Psoas muscle (tissue), 8 donors: ENCODE measurements around the gene SLC25A41. TPM values are rescaled to one million over a fixed set of nuclear protein-coding genes. Genes with fewer than 3 reads are reported as not detected.

ENCODE experiments used
- ATAC-seq, 4 donors: fragments of 200-7000 bp; cut with Tn5 transposase; one replicate each; pipeline ENCODE4 v1.9.1; 2020; ENCODE audit warnings: moderate library complexity in 3 of 4, mild to moderate bottlenecking in 2 of 4
- DNase-seq, 2 donors: peaks; one replicate each; pipeline ENCODE4 v3.0.0-alpha.2; 2020
- H3K27ac ChIP-seq: fragments of 200-600 bp; one replicate; pipeline ENCODE4 v1.8.0; 2022
- H3K27me3 ChIP-seq, 3 donors: fragments of 200-600 bp in 1 of 3; one replicate each; pipeline versions ENCODE4 v1.6.1 to v1.8.0; 2013 to 2022; ENCODE audit warnings: low read length in 2 of 3, mild to moderate bottlenecking in 2 of 3, moderate library complexity in 1 of 3; ENCODE audit not compliant: insufficient read depth in 3 of 3
- H3K36me3 ChIP-seq, 2 donors: fragments of 200-600 bp in 1 of 2; one replicate each; pipeline versions ENCODE4 v1.6.1 to v1.8.0; 2013 to 2022; ENCODE audit warnings: low read depth in 1 of 2, mild to moderate bottlenecking in 1 of 2, moderate library complexity in 1 of 2; ENCODE audit not compliant: insufficient read depth in 1 of 2
- H3K4me1 ChIP-seq: fragments of 200-600 bp; one replicate; pipeline ENCODE4 v1.8.0; 2022
- H3K4me3 ChIP-seq: fragments of 200-600 bp; one replicate; pipeline ENCODE4 v1.8.0; 2022; ENCODE audit warnings: mild to moderate bottlenecking
- H3K9me3 ChIP-seq: fragments of 200-600 bp; one replicate; pipeline ENCODE4 v1.8.0; 2022
- CTCF ChIP-seq: fragments of 200-600 bp; IDR thresholded peaks from one replicate; pipeline ENCODE4 v1.8.0; 2022; ENCODE audit warnings: antibody characterized with exemption
- WGBS, 3 donors: extraction: QIAGEN DNeasy Blood & Tissue Kit; methylation state at CpG; one replicate each; pipeline versions ENCODE4 v1.1.6 to v1.1.7; 2013; 5-methylcytosine and 5-hydroxymethylcytosine counted together
- intact Hi-C, 2 donors: fragments of 100-400 bp; cut with DNase I; formaldehyde crosslinking; loops; one replicate each; pipeline versions ENCODE4 v1.11.0 to v1.14.2; 2022
- polyA plus RNA-seq, 3 donors: library from polyadenylated mRNA; stranded (reverse); fragments of 200-250 nt; gene quantifications; one replicate each; pipeline ENCODE4 v1.2.3, GENCODE V29; 2013
- total RNA-seq, 4 donors: library from RNA; stranded (reverse); fragmentation: NEBNext Ultra II Directional in 2 of 4; extraction: Animal tissue kit (Norgen Biotek cat#: 25700) in 2 of 4; gene quantifications; one replicate each; pipeline versions ENCODE4 v1.2.1 to v1.2.4, GENCODE V29; 2021 to 2023
- donor health status: healthy with polysubstance abuse.
- donor health status: DM: no; HTN: no; CAD: no; lungs with moderate emphysema.
- donor health status: Bipolar disorder and iron deficiency.
- donor health status: healthy.
- donor health status: DM: yes; HTN: yes; CAD: no.
- donor health status: DM: no; HTN: no; CAD: no.
- donor health status: DM: no; HTN: no; CAD: no.
- donor health status: DM: yes; HTN: yes; CAD: no.

Gene SLC25A41
- total and polyA plus RNA-seq, 7 donors, result 0.07 to 0.60 (median 0.44) TPM; not detected in 1

DNA sequence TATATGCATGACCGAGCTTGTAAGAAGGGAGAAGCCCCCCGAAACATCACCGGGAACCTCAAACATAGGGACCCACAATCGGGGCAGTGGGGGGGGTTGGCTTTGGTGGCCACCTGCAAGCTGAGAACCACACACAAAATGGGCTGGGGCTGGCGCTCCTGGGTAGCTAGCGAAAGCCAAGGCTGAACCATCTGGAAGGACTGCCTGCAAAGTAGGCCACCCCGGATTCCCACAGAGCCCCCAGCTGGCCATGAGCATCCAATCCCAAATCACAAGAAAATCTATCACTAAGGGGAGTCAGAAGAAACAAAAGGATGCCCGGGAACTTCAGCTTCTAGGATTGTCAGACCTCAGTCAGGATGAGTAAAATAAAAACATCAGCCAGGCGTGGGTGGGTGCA lies 55.1 kb downstream of the SLC25A41 start:
- Histone ChIP-seq H3K4me3 (no peak overlapping the region), H3K4me1 (peaks cover 5% of the 10 kb centered on the region), H3K27me3 (no peaks in the 10 kb centered on the region), H3K9me3 (no peaks in the 10 kb centered on the region), H3K27ac (no peak overlapping the region), H3K36me3 (peaks cover 3 to 61% of the 10 kb centered on the region in 2 donors)
- no peak for ATAC-seq
- intact Hi-C loops, result loop anchor here (5.0 to 10.0 kb wide), 3 partner anchors 44 to 694 kb away; partner anchors contain the start of genes KHSRP (in 2 of the 2), HSD11B1L (in 1 of the 2) and MICOS13 (in 1 of the 2)
- WGBS, 3 donors, result 52 to 60% (median 54%) methylated on average over 9 of the region's 9 CpGs
- TF ChIP-seq CTCF, result no peak
- DNase-seq, result no peak

DNA sequence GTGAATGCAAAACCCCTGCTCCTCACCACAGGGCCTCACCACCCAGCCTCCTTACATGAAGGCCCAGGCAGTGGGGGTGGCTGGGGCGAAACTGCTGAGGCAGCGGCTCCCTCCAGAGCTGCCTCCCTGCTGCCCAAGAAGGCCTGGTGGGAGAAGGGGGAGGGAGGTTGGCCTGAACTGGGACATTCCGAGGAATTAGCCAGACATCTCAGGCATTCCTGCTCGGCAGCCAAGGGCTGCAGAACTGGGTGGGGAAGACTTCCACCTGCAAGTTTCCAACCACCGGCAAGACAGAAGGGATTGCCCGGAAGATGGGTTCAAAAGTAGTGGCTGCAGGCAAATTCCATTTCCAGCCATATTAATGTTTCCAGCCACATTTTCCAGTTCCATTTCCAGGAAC lies 55.5 kb downstream of the SLC25A41 start:
- H3K4me3 ChIP-seq, result no peak overlapping the region
- peaks cover 5% of the 10 kb centered on the region for H3K4me1 ChIP-seq
- DNase-seq, result no peak
- WGBS, 3 donors, result 23 to 42% (median 30%) methylated on average over 6 of the region's 6 CpGs
- intact Hi-C loops, result loop anchor here (5.0 to 10.0 kb wide), 3 partner anchors 44 to 693 kb away; partner anchors contain the start of genes KHSRP (in 2 of the 2), HSD11B1L (in 1 of the 2) and MICOS13 (in 1 of the 2)
- no peaks in the 10 kb centered on the region for H3K27me3 ChIP-seq
- H3K36me3 ChIP-seq, result peaks cover 3 to 57% of the 10 kb centered on the region in 2 donors
- no peak for TF ChIP-seq CTCF
- no peaks in the 10 kb centered on the region for H3K9me3 ChIP-seq
- no peak for ATAC-seq
- H3K27ac ChIP-seq, result no peak overlapping the region

- no peak for ATAC-seq
- no peak for TF ChIP-seq CTCF
- H3K4me3 ChIP-seq, result no peak overlapping the region
- DNase-seq, result no peak
- WGBS, 3 donors, result 54 to 62% (median 56%) methylated on average over 19 of the region's 19 CpGs
- no peaks in the 10 kb centered on the region for H3K9me3 ChIP-seq
- peaks cover 5% of the 10 kb centered on the region for H3K4me1 ChIP-seq
- no peaks in the 10 kb centered on the region for H3K27me3 ChIP-seq
- intact Hi-C loops, result loop anchor here (5.0 to 10.0 kb wide), 3 partner anchors 46 to 692 kb away; partner anchors contain the start of genes KHSRP (in 2 of the 2), HSD11B1L (in 1 of the 2) and MICOS13 (in 1 of the 2)
- no peak overlapping the region for H3K27ac ChIP-seq
- peaks cover 3 to 43% of the 10 kb centered on the region in 2 donors for H3K36me3 ChIP-seq
Measured at GRCh38 chr19:6376512-6377190, 56.9 kb downstream of the SLC25A41 start.

Other genes with a start within 250 kb of the SLC25A41 start
- gene MLLT1, start 153.8 kb downstream of the SLC25A41 start, total RNA-seq, result 10 to 100 TPM; 35.8 to 51.7 (median 44.0) TPM
- 10 to 100 TPM; 24.2 to 34.2 (median 25.2) TPM for gene MLLT1, start 153.8 kb downstream of the SLC25A41 start, polyA plus RNA-seq
- not detected for gene ACER1, start 100.2 kb downstream of the SLC25A41 start, total RNA-seq
- not detected for gene ACER1, start 100.2 kb downstream of the SLC25A41 start, polyA plus RNA-seq
- gene CLPP, start 72.2 kb downstream of the SLC25A41 start, total RNA-seq, result 100 to 1,000 TPM in 3 of 4 donors, 10 to 100 TPM in 1; 82.0 to 121 (median 116) TPM
- gene CLPP, start 72.2 kb downstream of the SLC25A41 start, polyA plus RNA-seq, result 100 to 1,000 TPM; 101 to 140 (median 121) TPM
- gene ALKBH7, start 61.0 kb downstream of the SLC25A41 start, total RNA-seq, result 100 to 1,000 TPM in 2 of 4 donors, 10 to 100 TPM in 2; 72.3 to 120 (median 96.8) TPM
- 100 to 1,000 TPM in 1 of 3 donors, 10 to 100 TPM in 2; 71.5 to 114 (median 99.5) TPM for gene ALKBH7, start 61.0 kb downstream of the SLC25A41 start, polyA plus RNA-seq
- 1 to 10 TPM in 1 of 4 donors, under 1 TPM in 3; 0.55 to 1.0 (median 0.65) TPM for gene PSPN, start 57.8 kb downstream of the SLC25A41 start, total RNA-seq
- gene PSPN, start 57.8 kb downstream of the SLC25A41 start, polyA plus RNA-seq, result 1 to 10 TPM in 1 of 3 donors, under 1 TPM in 2; 0.34 to 1.3 (median 0.78) TPM
- gene GTF2F1, start 40.6 kb downstream of the SLC25A41 start, total RNA-seq, result 10 to 100 TPM; 23.7 to 37.0 (median 33.3) TPM
- gene GTF2F1, start 40.6 kb downstream of the SLC25A41 start, polyA plus RNA-seq, result 10 to 100 TPM; 33.8 to 60.0 (median 42.8) TPM
- gene KHSRP, start 9.0 kb downstream of the SLC25A41 start, total RNA-seq, result 100 to 1,000 TPM; 101 to 168 (median 149) TPM
- gene KHSRP, start 9.0 kb downstream of the SLC25A41 start, polyA plus RNA-seq, result 100 to 1,000 TPM; 104 to 174 (median 154) TPM
- gene SLC25A23, start 26.0 kb upstream of the SLC25A41 start, total RNA-seq, result 10 to 100 TPM; 40.6 to 91.8 (median 67.1) TPM
- 10 to 100 TPM; 15.0 to 49.4 (median 49.0) TPM for gene SLC25A23, start 26.0 kb upstream of the SLC25A41 start, polyA plus RNA-seq
- not detected for gene CRB3, start 30.5 kb upstream of the SLC25A41 start, total RNA-seq
- gene CRB3, start 30.5 kb upstream of the SLC25A41 start, polyA plus RNA-seq, result under 1 TPM in 2 of 3 donors, not detected in 1; 0.23 to 0.38 TPM
- gene DENND1C, start 48.0 kb upstream of the SLC25A41 start, total RNA-seq, result under 1 TPM; 0.26 to 0.93 (median 0.81) TPM
- gene DENND1C, start 48.0 kb upstream of the SLC25A41 start, polyA plus RNA-seq, result under 1 TPM; 0.17 to 0.27 (median 0.21) TPM
- 1 to 10 TPM; 2.7 to 6.4 (median 4.6) TPM for gene TUBB4A, start 68.5 kb upstream of the SLC25A41 start, total RNA-seq
- 1 to 10 TPM in 2 of 3 donors, under 1 TPM in 1; 0.44 to 1.4 (median 1.0) TPM for gene TUBB4A, start 68.5 kb upstream of the SLC25A41 start, polyA plus RNA-seq
- 1 to 10 TPM in 2 of 4 donors, under 1 TPM in 1, not detected in 1; 0.66 to 1.9 (median 1.2) TPM for gene TNFSF9, start 97.3 kb upstream of the SLC25A41 start, total RNA-seq
- under 1 TPM; 0.25 to 0.57 (median 0.46) TPM for gene TNFSF9, start 97.3 kb upstream of the SLC25A41 start, polyA plus RNA-seq
- not detected for gene CD70, start 157.4 kb upstream of the SLC25A41 start, total RNA-seq
- gene CD70, start 157.4 kb upstream of the SLC25A41 start, polyA plus RNA-seq, result not detected
- gene TNFSF14, start 236.4 kb upstream of the SLC25A41 start, total RNA-seq, result under 1 TPM in 3 of 4 donors, not detected in 1; 0.06 to 0.81 (median 0.27) TPM
- gene TNFSF14, start 236.4 kb upstream of the SLC25A41 start, polyA plus RNA-seq, result under 1 TPM; 0.01 to 0.34 (median 0.09) TPM